HepG2 (cell line): Measurements from ENCODE around the gene NRG2. TPM values are rescaled to one million over a fixed set of nuclear protein-coding genes. Genes with fewer than 3 reads are reported as not detected.

Experiments
- ATAC-seq: fragments of 200-7000 bp; cut with Tn5 transposase; 3 replicates; pipeline ENCODE4 v1.9.1; 2020; ENCODE audit warnings: mild to moderate bottlenecking, moderate library complexity
- BruUV-seq: library from RNA; stranded (reverse); fragments of 400-500 nt; replicated peaks from 2 replicates; lab custom pipeline; 2021; lab: Mats Ljungman, UMichigan
- CTCF ChIA-PET: fragments of 300-600 bp; formaldehyde crosslinking; extraction: SDS; loops from one replicate; lab custom pipeline; 2021; ENCODE audit warnings: low total read pairs, inconsistent platforms, low intra/inter-chr PET ratio; lab: Yijun Ruan, JAX
- POLR2A ChIA-PET: fragments of 350-600 bp; sonication (Branson Sonifier 250); formaldehyde crosslinking; loops from one replicate; lab custom pipeline; 2020; ENCODE audit warnings: antibody characterized with exemption, inconsistent platforms; lab: Yijun Ruan, JAX
- DNase-seq: peaks from one replicate; pipeline ENCODE4 v3.0.0-alpha.2; 2015; ENCODE audit warnings: low spot score
- FAIRE-seq: peaks from 3 replicates; lab custom pipeline; 2011; peaks lifted over from hg19 to GRCh38; lab: Jason Lieb, UNC
- H2AFZ ChIP-seq: one replicate; pipeline ENCODE4 v1.6.1; 2011; ENCODE audit warnings: low read length, inconsistent platforms
- H3K27ac ChIP-seq: fragments of 300-600 bp; 3 replicates; pipeline ENCODE4 v1.8.0; 2011; ENCODE audit warnings: mixed run types, mild to moderate bottlenecking, mixed read lengths, low read length, inconsistent platforms; ENCODE audit not compliant: insufficient read depth; ENCODE audit errors: extremely low read length
- H3K27me3 ChIP-seq, 2 experiments: fragments of 200-600 bp in 1 of 2; 2 replicates in 1 of 2; 3 replicates in 1 of 2; pipeline versions ENCODE4 v1.6.0 to v1.8.0; 2011; ENCODE audit warnings: low read length in 2 of 2, mild to moderate bottlenecking in 2 of 2, moderate library complexity in 2 of 2, inconsistent platforms in 1 of 2; ENCODE audit not compliant: insufficient read depth in 2 of 2, control insufficient read depth in 1 of 2
- H3K36me3 ChIP-seq, 2 experiments: fragments of 200-600 bp in 1 of 2; replicated peaks in 1 of 2; 2 replicates in 1 of 2; 3 replicates in 1 of 2; pipeline versions ENCODE4 v1.5.1 to v1.8.0; 2011; ENCODE audit warnings: low read length in 2 of 2, inconsistent platforms in 1 of 2; ENCODE audit not compliant: insufficient read depth in 2 of 2, control insufficient read depth in 1 of 2
- H3K4me1 ChIP-seq: 2 replicates; pipeline ENCODE4 v1.5.1; 2012; ENCODE audit warnings: low read length, inconsistent platforms; ENCODE audit not compliant: insufficient read depth
- H3K4me2 ChIP-seq: 2 replicates; pipeline ENCODE4 v1.6.0; 2011; ENCODE audit warnings: low read depth, low read length, inconsistent platforms
- H3K4me3 ChIP-seq, 3 experiments: fragments of 200-600 bp in 1 of 3; sonication (generic), shearing (Covaris generic) in 1 of 3; replicated peaks in 1 of 3; 2 replicates each; pipeline ENCODE4 v1.5.1; 2011 to 2016; ENCODE audit warnings: low read length in 3 of 3, inconsistent platforms in 2 of 3, low read depth in 2 of 3, mild to moderate bottlenecking in 2 of 3, control low read depth in 1 of 3, mixed read lengths in 1 of 3; ENCODE audit not compliant: insufficient read depth in 1 of 3
- H3K79me2 ChIP-seq: one replicate; pipeline ENCODE4 v1.6.1; 2011; ENCODE audit warnings: low read length, inconsistent platforms; ENCODE audit not compliant: insufficient read depth
- H3K9ac ChIP-seq: 2 replicates; pipeline ENCODE4 v1.6.0; 2011; ENCODE audit warnings: mild to moderate bottlenecking, low read depth, low read length, inconsistent platforms; ENCODE audit not compliant: insufficient read depth
- H3K9me3 ChIP-seq: 2 replicates; pipeline ENCODE4 v1.5.1; 2012; ENCODE audit warnings: mild to moderate bottlenecking, low read length
- H4K20me1 ChIP-seq: 2 replicates; pipeline ENCODE4 v1.6.0; 2011; ENCODE audit warnings: inconsistent platforms, mild to moderate bottlenecking, low read length, moderate library complexity; ENCODE audit not compliant: insufficient read depth
- ASH2L ChIP-seq: fragments of 300-600, 200-600 bp; sonication (generic); IDR thresholded peaks from 2 replicates; pipeline ENCODE4 v1.7.0; 2017; ENCODE audit warnings: low read depth, mild to moderate bottlenecking, moderate library complexity, mixed read lengths, low read length; ENCODE audit not compliant: insufficient read length
- ATAD3A ChIP-seq: sonication (generic); formaldehyde crosslinking; IDR thresholded peaks from 2 replicates; pipeline ENCODE4 v1.4.0; 2020; ENCODE audit warnings: missing genetic modification reagents
- CENPT ChIP-seq: sonication (generic); formaldehyde crosslinking; IDR thresholded peaks from 2 replicates; pipeline ENCODE4 v1.8.0; 2022; ENCODE audit warnings: low read depth, mild to moderate bottlenecking, moderate library complexity, missing genetic modification reagents
- HDAC2 ChIP-seq: sonication (generic); formaldehyde crosslinking; IDR thresholded peaks from 2 replicates; pipeline ENCODE4 v1.4.0; 2020; ENCODE audit warnings: missing genetic modification reagents
- JUND ChIP-seq: sonication (generic); formaldehyde crosslinking; IDR thresholded peaks from 2 replicates; pipeline ENCODE4 v1.8.0; 2022; ENCODE audit warnings: mild to moderate bottlenecking, missing genetic modification reagents
- MBNL3 ChIP-seq: fragments of 250-450 bp; sonication (Bioruptor Pico); conservative IDR thresholded peaks from 2 replicates; pipeline ENCODE4 v1.8.0; 2022; ENCODE audit warnings: mild to moderate bottlenecking, inconsistent platforms
- SP5 ChIP-seq: IDR thresholded peaks from 2 replicates; pipeline ENCODE4 v1.6.1; 2016; ENCODE audit warnings: low read depth, borderline replicate concordance
- ZMYM4 ChIP-seq: sonication (generic); formaldehyde crosslinking; IDR thresholded peaks from 2 replicates; pipeline ENCODE4 v1.8.1; 2023; ENCODE audit warnings: mild to moderate bottlenecking, missing genetic modification reagents
- ZNF33A ChIP-seq: sonication (generic); formaldehyde crosslinking; IDR thresholded peaks from 2 replicates; pipeline ENCODE4 v1.5.1; 2020; ENCODE audit warnings: missing genetic modification reagents, mild to moderate bottlenecking, moderate library complexity, borderline replicate concordance
- ZNF691 ChIP-seq: sonication (generic); formaldehyde crosslinking; IDR thresholded peaks from 2 replicates; pipeline ENCODE4 v1.4.0; 2020; ENCODE audit warnings: missing genetic modification reagents, low read depth, mild to moderate bottlenecking, borderline replicate concordance
- WGBS: methylation state at CpG from one replicate; pipeline ENCODE4 v1.1.6; 2017; ENCODE audit warnings: low lambda C conversion rate; 5-methylcytosine and 5-hydroxymethylcytosine counted together
- in situ Hi-C: cut with HindIII; loops from 2 replicates; pipeline ENCODE4 v1.10.0; 2017; ENCODE audit warnings: low pct_unique_long_range_greater_than_20kb; ENCODE audit not compliant: extremely low pct_ligation_motif_present
- intact Hi-C: fragments of 100-400 bp; cut with micrococcal nuclease; formaldehyde crosslinking; loops from one replicate; pipeline ENCODE4 v1.10.0; 2022; ENCODE audit not compliant: unreplicated experiment
- polyA plus RNA-seq, 8 experiments: library from polyadenylated mRNA; depleted of rRNA in 3 of 8; stranded (reverse) in 7 of 8; unstranded in 1 of 8; fragments of >200 nt; fragmentation: Illumina TruSeq in 4 of 8; extraction: Trizol in 4 of 8; gene quantifications; 2 replicates each; pipeline versions ENCODE4 v1.2.1 to v1.2.3, GENCODE V29; 2011 to 2016; ENCODE audit warnings: low read depth in 4 of 8, missing spikeins in 1 of 8, mixed read lengths in 1 of 8; ENCODE audit not compliant: insufficient read depth in 1 of 8
- total RNA-seq, 5 experiments: library from RNA; depleted of rRNA; stranded (reverse); fragments of >200 nt; fragmentation: Illumina TruSeq; extraction: Trizol; gene quantifications; 2 replicates each; pipeline ENCODE4 v1.2.3, GENCODE V29; 2016; ENCODE audit warnings: low read depth in 1 of 5
- TF ChIP-seq, protein P1 (sequence below): sonication (generic); formaldehyde crosslinking; IDR thresholded peaks from 2 replicates; pipeline ENCODE4 v1.5.1; 2020; ENCODE audit warnings: mild to moderate bottlenecking, moderate library complexity, missing genetic modification reagents
- TF ChIP-seq, protein P2 (sequence below): sonication (generic); formaldehyde crosslinking; IDR thresholded peaks from 2 replicates; pipeline ENCODE4 v1.5.0; 2020; ENCODE audit warnings: missing genetic modification reagents
- TF ChIP-seq, protein P3 (sequence below): sonication (generic); formaldehyde crosslinking; IDR thresholded peaks from 2 replicates; pipeline ENCODE4 v1.8.0; 2022; ENCODE audit warnings: mild to moderate bottlenecking, missing genetic modification reagents
- TF ChIP-seq, protein P4 (sequence below): IDR thresholded peaks from 2 replicates; pipeline ENCODE4 v1.4.0; 2020; ENCODE audit warnings: mild to moderate bottlenecking, missing genetic modification reagents

NRG2 gene
- total and polyA plus RNA-seq, 2 of the 13 experiments (the other 11 are each of a cell fraction or from before 2014, with no cell fraction given), result not detected

DNA sequence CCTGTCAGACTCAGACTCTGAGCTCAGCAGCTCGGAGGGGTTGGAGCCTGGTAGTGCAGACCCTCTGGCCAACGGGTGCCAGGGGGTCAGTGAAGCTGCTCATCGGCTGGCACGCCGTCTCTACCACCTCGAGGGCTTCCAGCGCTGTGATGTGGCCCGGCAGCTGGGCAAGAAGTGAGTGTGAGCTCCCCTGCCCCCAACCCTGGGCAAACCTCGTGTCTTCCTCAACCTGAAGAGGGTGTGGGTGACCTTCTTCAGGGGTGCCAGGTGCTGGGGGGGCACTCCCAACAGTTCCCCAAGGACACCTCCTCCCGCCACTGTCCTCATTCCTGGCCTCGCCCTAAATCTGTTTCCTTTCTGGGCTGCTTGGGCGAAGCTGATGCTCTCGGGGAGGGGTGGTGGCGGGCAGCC, 228.9 kb downstream of the NRG2 start:
- Histone ChIP-seq H3K79me2 (no peaks in the 10 kb centered on the region), H3K27ac (no peak overlapping the region), H3K4me3 (no peak overlapping the region), H2AFZ (no peak overlapping the region), H3K4me1 (no peaks in the 10 kb centered on the region), H3K27me3 (peaks cover 22 to 59% of the 10 kb centered on the region in 2 experiments; a peak in 4 of 5 replicates), H3K4me2 (no peak overlapping the region), H3K9ac (no peak overlapping the region), H4K20me1 (peaks cover under 1% of the 10 kb centered on the region; the same call in 1 of the 2 replicates), H3K36me3 (no peaks in the 10 kb centered on the region), H3K9me3 (no peaks in the 10 kb centered on the region)
- BruUV-seq, result no TSS peak
- in situ Hi-C loops (no loop called here), intact Hi-C loops (no loop called here)
- ChIA-PET POLR2A (no interaction called here), CTCF (no interaction called here)
- ATAC-seq (no peak), FAIRE-seq (no peak), DNase-seq (no peak)
- 16% methylated on average over 5 of the region's 14 CpGs for WGBS
- TF ChIP-seq, protein P1, sequence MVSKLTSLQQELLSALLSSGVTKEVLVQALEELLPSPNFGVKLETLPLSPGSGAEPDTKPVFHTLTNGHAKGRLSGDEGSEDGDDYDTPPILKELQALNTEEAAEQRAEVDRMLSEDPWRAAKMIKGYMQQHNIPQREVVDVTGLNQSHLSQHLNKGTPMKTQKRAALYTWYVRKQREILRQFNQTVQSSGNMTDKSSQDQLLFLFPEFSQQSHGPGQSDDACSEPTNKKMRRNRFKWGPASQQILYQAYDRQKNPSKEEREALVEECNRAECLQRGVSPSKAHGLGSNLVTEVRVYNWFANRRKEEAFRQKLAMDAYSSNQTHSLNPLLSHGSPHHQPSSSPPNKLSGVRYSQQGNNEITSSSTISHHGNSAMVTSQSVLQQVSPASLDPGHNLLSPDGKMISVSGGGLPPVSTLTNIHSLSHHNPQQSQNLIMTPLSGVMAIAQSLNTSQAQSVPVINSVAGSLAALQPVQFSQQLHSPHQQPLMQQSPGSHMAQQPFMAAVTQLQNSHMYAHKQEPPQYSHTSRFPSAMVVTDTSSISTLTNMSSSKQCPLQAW, result no peak
- TF ChIP-seq CENPT (CRISPR knock-in tag) (no peak), ZNF33A (CRISPR knock-in tag) (no peak), JUND (no peak), HDAC2 (CRISPR knock-in tag) (no peak), ATAD3A (CRISPR knock-in tag) (no peak), ZMYM4 (no peak), MBNL3 (CRISPR knock-in tag) (no peak), ASH2L (no peak), SP5 (CRISPR knock-in tag) (no peak), ZNF691 (CRISPR knock-in tag) (no peak)
- TF ChIP-seq, protein P2, sequence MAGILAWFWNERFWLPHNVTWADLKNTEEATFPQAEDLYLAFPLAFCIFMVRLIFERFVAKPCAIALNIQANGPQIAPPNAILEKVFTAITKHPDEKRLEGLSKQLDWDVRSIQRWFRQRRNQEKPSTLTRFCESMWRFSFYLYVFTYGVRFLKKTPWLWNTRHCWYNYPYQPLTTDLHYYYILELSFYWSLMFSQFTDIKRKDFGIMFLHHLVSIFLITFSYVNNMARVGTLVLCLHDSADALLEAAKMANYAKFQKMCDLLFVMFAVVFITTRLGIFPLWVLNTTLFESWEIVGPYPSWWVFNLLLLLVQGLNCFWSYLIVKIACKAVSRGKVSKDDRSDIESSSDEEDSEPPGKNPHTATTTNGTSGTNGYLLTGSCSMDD (CRISPR knock-in tag), result no peak
- TF ChIP-seq, protein P3, sequence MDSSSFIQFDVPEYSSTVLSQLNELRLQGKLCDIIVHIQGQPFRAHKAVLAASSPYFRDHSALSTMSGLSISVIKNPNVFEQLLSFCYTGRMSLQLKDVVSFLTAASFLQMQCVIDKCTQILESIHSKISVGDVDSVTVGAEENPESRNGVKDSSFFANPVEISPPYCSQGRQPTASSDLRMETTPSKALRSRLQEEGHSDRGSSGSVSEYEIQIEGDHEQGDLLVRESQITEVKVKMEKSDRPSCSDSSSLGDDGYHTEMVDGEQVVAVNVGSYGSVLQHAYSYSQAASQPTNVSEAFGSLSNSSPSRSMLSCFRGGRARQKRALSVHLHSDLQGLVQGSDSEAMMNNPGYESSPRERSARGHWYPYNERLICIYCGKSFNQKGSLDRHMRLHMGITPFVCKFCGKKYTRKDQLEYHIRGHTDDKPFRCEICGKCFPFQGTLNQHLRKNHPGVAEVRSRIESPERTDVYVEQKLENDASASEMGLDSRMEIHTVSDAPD (CRISPR knock-in tag), result no peak
- TF ChIP-seq, protein P4, sequence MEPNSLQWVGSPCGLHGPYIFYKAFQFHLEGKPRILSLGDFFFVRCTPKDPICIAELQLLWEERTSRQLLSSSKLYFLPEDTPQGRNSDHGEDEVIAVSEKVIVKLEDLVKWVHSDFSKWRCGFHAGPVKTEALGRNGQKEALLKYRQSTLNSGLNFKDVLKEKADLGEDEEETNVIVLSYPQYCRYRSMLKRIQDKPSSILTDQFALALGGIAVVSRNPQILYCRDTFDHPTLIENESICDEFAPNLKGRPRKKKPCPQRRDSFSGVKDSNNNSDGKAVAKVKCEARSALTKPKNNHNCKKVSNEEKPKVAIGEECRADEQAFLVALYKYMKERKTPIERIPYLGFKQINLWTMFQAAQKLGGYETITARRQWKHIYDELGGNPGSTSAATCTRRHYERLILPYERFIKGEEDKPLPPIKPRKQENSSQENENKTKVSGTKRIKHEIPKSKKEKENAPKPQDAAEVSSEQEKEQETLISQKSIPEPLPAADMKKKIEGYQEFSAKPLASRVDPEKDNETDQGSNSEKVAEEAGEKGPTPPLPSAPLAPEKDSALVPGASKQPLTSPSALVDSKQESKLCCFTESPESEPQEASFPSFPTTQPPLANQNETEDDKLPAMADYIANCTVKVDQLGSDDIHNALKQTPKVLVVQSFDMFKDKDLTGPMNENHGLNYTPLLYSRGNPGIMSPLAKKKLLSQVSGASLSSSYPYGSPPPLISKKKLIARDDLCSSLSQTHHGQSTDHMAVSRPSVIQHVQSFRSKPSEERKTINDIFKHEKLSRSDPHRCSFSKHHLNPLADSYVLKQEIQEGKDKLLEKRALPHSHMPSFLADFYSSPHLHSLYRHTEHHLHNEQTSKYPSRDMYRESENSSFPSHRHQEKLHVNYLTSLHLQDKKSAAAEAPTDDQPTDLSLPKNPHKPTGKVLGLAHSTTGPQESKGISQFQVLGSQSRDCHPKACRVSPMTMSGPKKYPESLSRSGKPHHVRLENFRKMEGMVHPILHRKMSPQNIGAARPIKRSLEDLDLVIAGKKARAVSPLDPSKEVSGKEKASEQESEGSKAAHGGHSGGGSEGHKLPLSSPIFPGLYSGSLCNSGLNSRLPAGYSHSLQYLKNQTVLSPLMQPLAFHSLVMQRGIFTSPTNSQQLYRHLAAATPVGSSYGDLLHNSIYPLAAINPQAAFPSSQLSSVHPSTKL, result no peak
